GM19239 (cell line): ENCODE measurements around the gene SEMA5A.

Experiments used
- DNase-seq: peaks from one replicate; pipeline ENCODE4 v3.0.0; 2011; ENCODE audit warnings: low spot score; ENCODE audit not compliant: insufficient read length
- FAIRE-seq: peaks from 2 replicates; lab custom pipeline; 2011; peaks lifted over from hg19 to GRCh38; lab: Jason Lieb, UNC

The SEMA5A gene

GRCh38 chr5:9447691-9448090 is 98.2 kb downstream of the SEMA5A start:
- no peak for DNase-seq
- FAIRE-seq = no peak

- FAIRE-seq (no peak), DNase-seq (no peak)
Observed at GRCh38 chr5:9445826-9446388, 100.0 kb downstream of the SEMA5A start.

DNA sequence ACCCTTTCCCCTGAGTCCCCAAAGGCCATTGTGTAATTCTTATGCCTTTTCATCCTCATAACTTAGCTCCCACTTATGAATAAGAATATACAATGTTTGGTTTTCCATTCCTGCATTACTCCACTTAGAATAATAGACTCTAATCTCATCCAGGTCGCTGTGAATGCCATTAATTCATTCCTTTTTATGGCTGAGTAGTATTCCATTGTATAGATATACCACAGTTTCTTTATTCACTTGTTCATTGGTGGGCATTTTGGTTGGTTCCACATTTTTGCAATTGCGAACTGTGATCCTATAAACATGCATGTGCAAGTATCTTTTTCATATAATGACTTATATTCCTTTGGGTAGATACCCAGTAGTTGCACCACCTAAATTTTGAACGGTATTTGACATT is 101.5 kb downstream of the SEMA5A start:
- no peak for DNase-seq
- FAIRE-seq = no peak

DNA sequence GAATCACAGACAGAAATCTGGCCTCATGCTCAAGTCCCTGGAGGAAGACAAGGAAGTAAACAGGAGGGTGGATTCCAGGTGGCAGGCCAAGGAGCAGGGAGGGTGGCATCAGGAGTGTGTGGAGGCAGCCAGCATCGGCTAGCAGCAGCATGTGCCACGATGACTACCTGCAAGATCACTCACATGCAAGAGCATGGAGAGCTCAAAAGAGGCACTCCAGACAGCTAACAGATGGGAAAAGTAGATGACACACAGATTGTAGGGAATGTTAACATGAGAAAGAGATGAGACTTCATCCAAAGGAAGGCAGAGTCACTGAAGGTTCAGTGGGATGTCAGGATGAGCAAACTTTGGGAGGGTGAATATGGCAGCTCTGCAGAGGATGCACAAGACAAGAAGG is 104.3 kb downstream of the SEMA5A start:
- FAIRE-seq (no peak), DNase-seq (no peak)

- no peak for DNase-seq
- FAIRE-seq = no peak
Observed at GRCh38 chr5:9440517-9440916, 105.4 kb downstream of the SEMA5A start.

DNA sequence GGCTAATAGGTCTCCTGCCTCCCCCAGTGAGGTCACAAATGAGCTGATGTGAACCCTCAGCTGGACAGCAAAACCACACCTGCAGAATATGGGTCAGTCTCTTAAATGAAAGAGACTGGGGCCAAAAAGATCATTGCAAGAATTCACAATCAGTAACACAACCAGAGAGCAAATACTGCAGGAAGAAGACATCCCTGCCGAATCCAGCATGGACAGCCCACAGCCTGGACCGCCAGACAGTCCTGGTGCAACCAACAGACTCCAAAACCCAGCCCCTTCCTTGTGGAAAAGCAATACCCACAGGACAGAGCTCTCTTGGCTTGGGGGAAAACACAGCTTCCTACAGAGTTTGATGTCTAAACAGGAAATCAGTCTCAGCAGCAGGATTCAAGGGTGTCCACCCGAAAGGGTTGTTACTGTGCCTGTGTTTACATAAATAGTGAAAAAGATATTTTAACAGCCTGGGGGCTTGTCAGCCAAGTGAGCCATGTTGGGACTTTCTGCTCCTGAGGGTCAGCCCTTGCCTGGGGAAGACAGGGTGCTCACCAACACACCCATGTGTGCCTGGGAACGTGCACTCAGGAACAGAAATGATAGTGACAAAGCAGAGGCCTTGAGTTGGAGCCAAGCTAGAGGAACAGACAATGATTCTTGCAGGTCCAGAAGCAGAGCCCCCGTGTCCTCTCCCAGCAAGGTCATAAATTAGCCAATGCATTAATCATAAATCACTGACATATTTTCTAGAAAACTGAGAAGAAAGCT is 106.2 kb downstream of the SEMA5A start:
- DNase-seq (no peak), FAIRE-seq (no peak)

DNA sequence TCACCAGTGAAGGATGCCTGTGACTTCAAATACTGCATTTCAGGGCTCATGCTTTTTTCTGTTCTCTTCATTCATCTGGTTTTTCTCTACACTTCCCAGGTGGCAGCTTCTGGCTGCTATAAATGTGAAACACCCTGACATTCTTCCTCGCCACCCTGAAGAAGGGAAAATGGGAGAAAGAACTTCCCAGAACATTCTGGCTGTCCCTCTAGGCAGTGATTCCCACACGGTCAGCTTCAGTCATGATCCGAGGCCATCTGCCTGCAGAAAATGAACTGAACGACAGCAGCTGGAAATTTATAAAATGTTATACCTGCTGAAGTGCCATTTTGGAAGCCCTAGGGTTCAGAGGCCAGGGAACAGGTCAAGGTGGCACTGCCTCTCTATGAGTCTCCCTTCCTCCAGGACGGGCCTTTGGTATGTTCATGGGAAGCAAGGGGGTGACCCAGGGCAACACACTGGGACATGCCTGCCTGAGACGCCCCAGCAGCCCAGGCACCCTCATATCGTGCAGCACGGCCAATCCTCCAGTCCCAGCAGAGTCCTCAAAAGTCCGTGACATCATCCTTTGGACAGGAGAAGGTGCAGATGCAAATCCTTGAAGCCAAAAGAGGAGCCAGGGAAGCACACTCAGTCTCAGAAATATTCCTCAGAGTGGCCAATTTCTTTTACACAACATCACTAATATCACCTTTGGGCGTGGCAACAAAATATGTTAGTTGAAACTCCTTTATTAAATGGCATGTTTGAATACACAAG is 107.1 kb downstream of the SEMA5A start:
- DNase-seq (no peak), FAIRE-seq (no peak)

DNA sequence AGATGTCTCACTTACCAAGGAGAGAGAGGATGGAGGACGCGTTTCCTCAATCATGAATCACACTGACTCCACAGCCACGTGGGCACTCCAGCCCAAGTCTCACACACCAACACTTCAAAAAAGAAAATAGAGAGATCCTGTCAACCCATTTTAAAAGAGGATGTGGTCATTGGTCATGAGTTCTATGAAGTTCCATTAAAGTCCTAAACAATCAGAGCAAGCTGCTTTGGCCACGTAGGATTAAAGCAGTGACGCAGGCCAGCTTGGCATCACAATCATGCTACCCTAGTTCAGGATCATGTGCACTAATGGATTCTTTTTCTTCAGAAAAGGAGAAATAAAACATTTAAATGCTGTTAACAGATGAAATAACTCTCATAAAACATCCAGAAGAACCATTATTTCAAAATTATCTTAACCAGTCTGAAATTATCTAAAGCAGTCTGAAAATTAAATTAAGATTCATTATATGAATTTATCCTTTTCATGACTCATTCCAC is 108.1 kb downstream of the SEMA5A start:
- DNase-seq (no peak), FAIRE-seq (no peak)

DNA sequence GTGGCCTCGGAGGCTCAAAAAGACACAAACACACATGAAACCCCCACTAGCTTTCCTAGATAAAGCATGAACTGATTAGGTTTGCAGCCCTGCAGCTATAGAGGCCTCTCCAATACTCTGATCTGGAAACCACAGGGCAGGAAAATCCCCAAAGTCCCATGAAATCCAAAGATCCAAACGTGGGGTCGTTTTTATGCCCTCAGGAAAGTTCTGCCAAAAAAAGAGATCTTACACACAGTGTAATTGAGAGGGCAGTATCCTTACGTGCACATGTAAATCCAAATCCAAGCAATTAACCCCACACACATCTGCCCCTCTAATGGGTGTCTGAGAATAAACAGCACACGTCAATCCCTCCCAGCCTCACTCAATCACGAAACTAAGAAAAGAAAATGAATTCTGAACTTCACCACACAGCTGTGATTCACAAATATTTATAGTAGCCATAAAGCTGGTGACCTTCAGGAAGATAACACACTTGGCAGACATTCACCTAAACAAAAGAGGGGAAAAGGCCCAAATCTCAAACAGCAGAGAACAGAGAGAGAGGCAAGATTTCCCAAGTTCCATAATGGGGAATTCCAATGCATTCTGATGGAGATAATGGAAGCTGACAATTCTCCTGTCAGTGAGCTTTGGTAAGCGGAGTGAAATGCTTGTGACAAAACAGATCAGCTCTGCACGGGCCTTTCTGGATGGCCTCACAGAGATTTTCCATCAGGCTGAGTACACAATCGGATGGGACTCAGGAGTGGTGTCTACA is 114.2 kb downstream of the SEMA5A start:
- no peak for DNase-seq
- FAIRE-seq = no peak

GRCh38 chr5:9431151-9431495 is 114.8 kb downstream of the SEMA5A start:
- DNase-seq (no peak), FAIRE-seq (no peak)

DNA sequence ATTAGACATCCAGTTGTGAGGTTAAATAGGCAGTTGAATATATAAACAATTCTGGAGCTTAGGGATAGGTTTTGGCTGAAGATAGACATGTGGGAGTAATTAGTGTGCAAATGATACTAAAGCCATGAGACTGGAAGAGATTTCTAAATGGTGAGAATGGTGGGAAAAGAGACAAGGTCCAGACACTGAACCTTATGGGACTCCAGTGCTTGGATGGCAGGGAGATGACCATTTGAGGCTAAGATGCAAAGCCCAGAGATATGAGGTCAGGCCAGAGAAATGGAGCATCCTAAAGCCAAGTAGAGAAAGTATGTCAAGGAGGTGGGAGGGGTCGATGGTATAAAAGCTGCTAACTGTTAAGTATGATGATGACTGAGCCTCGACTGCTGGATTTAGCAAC is 115.6 kb downstream of the SEMA5A start:
- FAIRE-seq (no peak), DNase-seq (no peak)

DNA sequence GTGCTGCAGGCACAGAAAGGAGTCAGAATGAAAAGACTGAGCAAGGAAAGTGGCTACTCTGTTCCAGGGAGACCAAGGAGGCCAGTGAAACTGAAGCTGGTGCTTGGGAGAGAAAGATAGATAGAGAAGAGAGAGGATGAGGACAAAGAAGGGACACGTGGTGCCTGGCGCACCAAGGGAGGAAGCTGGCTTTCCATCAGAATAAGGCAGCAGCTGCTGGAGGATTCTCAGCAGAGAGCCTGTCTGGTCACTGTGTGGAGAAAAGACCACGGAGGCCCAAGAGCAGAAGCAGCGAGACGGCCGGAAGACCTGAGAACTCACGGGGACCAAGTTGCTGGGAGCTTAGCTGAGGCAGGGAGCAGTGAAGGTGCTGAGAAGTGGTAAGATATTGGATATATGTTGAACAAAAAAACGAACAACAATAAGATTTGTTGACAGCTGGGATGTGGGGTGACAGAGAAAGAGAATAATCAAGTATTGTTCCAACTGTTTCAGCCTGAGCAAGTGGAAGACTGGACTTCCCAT is 116.1 kb downstream of the SEMA5A start:
- FAIRE-seq (no peak), DNase-seq (no peak)

GRCh38 chr5:9428272-9428671 is 117.6 kb downstream of the SEMA5A start:
- no peak for FAIRE-seq
- DNase-seq = no peak

DNA sequence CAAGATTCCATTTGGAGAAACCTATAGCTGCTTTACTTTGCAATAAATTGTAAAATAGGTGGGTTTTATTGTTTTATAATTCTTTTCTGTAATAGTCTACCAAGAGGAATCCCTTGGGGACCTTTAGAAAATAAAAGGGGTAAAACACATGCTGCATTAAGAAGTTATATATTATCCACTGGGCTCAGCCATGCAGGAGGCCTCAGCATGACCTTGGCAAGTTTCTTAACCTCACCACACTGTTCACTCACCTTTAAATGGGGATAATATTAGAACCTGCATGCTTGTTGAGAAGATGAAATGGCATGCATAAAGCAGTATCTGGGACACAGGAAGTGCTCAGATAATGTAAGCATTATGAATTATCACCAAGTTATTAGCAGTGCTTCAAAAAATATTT is 120.2 kb downstream of the SEMA5A start:
- DNase-seq (no peak), FAIRE-seq (no peak)

DNA sequence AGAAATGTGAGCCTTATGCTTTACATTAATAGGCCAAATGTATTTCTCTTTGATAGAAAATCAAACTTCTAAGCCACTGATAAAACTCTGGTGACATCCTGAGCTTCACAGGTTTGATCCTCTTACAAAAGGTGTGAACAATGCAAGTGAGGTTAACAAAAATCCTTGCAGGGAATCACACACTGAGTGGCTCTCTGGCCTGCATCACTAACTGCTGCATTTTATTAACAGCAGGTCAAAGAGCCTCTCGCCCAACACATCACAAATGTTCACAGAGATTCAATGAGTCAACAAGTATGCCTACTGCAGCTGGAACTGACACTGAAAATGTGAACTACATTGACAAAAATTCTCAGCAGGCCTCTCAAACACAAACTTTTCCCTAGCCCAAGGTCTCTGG is 122.3 kb downstream of the SEMA5A start:
- no peak for FAIRE-seq
- no peak for DNase-seq

DNA sequence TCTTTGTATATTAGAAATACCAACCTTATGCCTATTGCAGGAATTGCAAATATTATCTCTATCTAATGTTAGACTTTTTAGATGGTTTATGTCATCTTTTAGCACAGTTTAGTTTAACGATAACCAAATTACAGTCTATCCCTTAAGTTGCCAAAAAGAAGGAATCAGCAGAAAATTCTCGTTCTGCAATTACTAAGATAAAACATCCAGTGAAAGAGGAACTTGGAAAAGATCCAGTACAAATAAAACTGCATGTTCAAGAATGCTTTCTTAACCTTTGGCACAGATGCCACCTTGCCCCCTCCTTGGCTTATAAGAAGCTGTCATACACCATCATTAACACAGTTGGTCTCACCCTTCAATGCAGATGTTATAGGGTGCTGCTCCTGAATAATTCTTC is 124.0 kb downstream of the SEMA5A start:
- no peak for DNase-seq
- no peak for FAIRE-seq

DNA sequence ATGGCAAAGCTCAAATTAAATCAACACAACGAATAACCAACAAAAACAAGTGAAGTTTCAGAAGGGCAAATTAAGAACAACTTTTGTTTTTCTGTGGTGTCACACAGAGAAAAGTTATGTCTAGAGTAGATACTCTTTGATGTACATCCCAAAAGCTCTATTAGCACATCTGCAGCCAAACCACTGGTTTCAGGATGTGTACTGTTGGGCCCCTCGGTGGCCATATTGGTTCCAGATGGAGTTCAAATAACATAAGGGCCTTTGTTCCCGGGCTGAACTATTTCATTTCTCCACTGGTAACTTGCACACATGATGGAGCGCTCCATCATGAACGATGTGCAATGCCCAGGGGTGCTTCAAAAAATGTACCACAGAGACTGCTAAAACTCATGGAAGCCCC is 126.1 kb downstream of the SEMA5A start:
- no peak for FAIRE-seq
- DNase-seq = no peak

- DNase-seq (no peak), FAIRE-seq (no peak)
Observed at GRCh38 chr5:9415566-9415965, 130.3 kb downstream of the SEMA5A start.

DNA sequence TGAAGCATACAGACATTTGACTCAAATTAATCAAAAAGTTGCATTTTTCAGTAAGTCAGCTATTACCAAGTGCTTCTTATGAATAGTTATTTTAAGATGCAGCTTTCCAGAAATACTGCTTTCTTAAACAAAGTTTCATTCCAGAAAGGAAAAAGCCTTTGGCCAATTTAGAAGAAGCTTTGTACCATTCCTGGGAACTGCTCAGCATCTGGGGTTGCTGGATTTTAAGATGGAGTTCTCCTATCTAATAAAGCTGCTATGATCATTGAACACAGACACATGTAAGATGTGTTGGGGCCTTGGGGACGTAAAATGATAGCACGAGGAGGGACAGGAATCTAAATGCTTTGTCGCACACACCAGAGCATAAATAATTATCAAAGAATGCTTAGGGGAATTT is 130.8 kb downstream of the SEMA5A start:
- no peak for FAIRE-seq
- no peak for DNase-seq

- no peak for FAIRE-seq
- no peak for DNase-seq
Observed at GRCh38 chr5:9411142-9411541, 134.7 kb downstream of the SEMA5A start.
